HepG2 (cell line): ENCODE results near the gene SPOCD1. TPM values are rescaled to one million over a fixed set of nuclear protein-coding genes. Genes with fewer than 3 reads are reported as not detected.

Source experiments
- ATAC-seq: fragments of 200-7000 bp; cut with Tn5 transposase; 3 replicates; pipeline ENCODE4 v1.9.1; 2020; ENCODE audit warnings: mild to moderate bottlenecking, moderate library complexity
- BruUV-seq: library from RNA; stranded (reverse); fragments of 400-500 nt; replicated peaks from 2 replicates; lab custom pipeline; 2021; lab: Mats Ljungman, UMichigan
- CTCF ChIA-PET: fragments of 300-600 bp; formaldehyde crosslinking; extraction: SDS; loops from one replicate; lab custom pipeline; 2021; ENCODE audit warnings: low total read pairs, inconsistent platforms, low intra/inter-chr PET ratio; lab: Yijun Ruan, JAX
- POLR2A ChIA-PET: fragments of 350-600 bp; sonication (Branson Sonifier 250); formaldehyde crosslinking; loops from one replicate; lab custom pipeline; 2020; ENCODE audit warnings: antibody characterized with exemption, inconsistent platforms; lab: Yijun Ruan, JAX
- DNase-seq: peaks from one replicate; pipeline ENCODE4 v3.0.0-alpha.2; 2015; ENCODE audit warnings: low spot score
- FAIRE-seq: peaks from 3 replicates; lab custom pipeline; 2011; peaks lifted over from hg19 to GRCh38; lab: Jason Lieb, UNC
- H2AFZ ChIP-seq: one replicate; pipeline ENCODE4 v1.6.1; 2011; ENCODE audit warnings: low read length, inconsistent platforms
- H3K27ac ChIP-seq: fragments of 300-600 bp; 3 replicates; pipeline ENCODE4 v1.8.0; 2011; ENCODE audit warnings: mixed run types, mild to moderate bottlenecking, mixed read lengths, low read length, inconsistent platforms; ENCODE audit not compliant: insufficient read depth; ENCODE audit errors: extremely low read length
- H3K27me3 ChIP-seq, 2 experiments: fragments of 200-600 bp in 1 of 2; 2 replicates in 1 of 2; 3 replicates in 1 of 2; pipeline versions ENCODE4 v1.6.0 to v1.8.0; 2011; ENCODE audit warnings: low read length in 2 of 2, mild to moderate bottlenecking in 2 of 2, moderate library complexity in 2 of 2, inconsistent platforms in 1 of 2; ENCODE audit not compliant: insufficient read depth in 2 of 2, control insufficient read depth in 1 of 2
- H3K36me3 ChIP-seq, 2 experiments: fragments of 200-600 bp in 1 of 2; replicated peaks in 1 of 2; 2 replicates in 1 of 2; 3 replicates in 1 of 2; pipeline versions ENCODE4 v1.5.1 to v1.8.0; 2011; ENCODE audit warnings: low read length in 2 of 2, inconsistent platforms in 1 of 2; ENCODE audit not compliant: insufficient read depth in 2 of 2, control insufficient read depth in 1 of 2
- H3K4me1 ChIP-seq: 2 replicates; pipeline ENCODE4 v1.5.1; 2012; ENCODE audit warnings: low read length, inconsistent platforms; ENCODE audit not compliant: insufficient read depth
- H3K4me2 ChIP-seq: 2 replicates; pipeline ENCODE4 v1.6.0; 2011; ENCODE audit warnings: low read depth, low read length, inconsistent platforms
- H3K4me3 ChIP-seq, 3 experiments: fragments of 200-600 bp in 1 of 3; sonication (generic), shearing (Covaris generic) in 1 of 3; replicated peaks in 1 of 3; 2 replicates each; pipeline ENCODE4 v1.5.1; 2011 to 2016; ENCODE audit warnings: low read length in 3 of 3, inconsistent platforms in 2 of 3, low read depth in 2 of 3, mild to moderate bottlenecking in 2 of 3, control low read depth in 1 of 3, mixed read lengths in 1 of 3; ENCODE audit not compliant: insufficient read depth in 1 of 3
- H3K79me2 ChIP-seq: one replicate; pipeline ENCODE4 v1.6.1; 2011; ENCODE audit warnings: low read length, inconsistent platforms; ENCODE audit not compliant: insufficient read depth
- H3K9ac ChIP-seq: 2 replicates; pipeline ENCODE4 v1.6.0; 2011; ENCODE audit warnings: mild to moderate bottlenecking, low read depth, low read length, inconsistent platforms; ENCODE audit not compliant: insufficient read depth
- H3K9me3 ChIP-seq: 2 replicates; pipeline ENCODE4 v1.5.1; 2012; ENCODE audit warnings: mild to moderate bottlenecking, low read length
- H4K20me1 ChIP-seq: 2 replicates; pipeline ENCODE4 v1.6.0; 2011; ENCODE audit warnings: inconsistent platforms, mild to moderate bottlenecking, low read length, moderate library complexity; ENCODE audit not compliant: insufficient read depth
- AHR ChIP-seq: IDR thresholded peaks from 2 replicates; pipeline ENCODE4 v1.6.1; 2018; ENCODE audit warnings: missing genetic modification reagents, missing compliant biosample characterization
- CBX1 ChIP-seq: IDR thresholded peaks from one replicate; pipeline ENCODE4 v1.6.1; 2016; ENCODE audit warnings: antibody characterized with exemption, low read depth
- EEA1 ChIP-seq: sonication (generic); formaldehyde crosslinking; IDR thresholded peaks from 2 replicates; pipeline ENCODE4 v1.5.1; 2020; ENCODE audit warnings: mild to moderate bottlenecking, missing genetic modification reagents, borderline replicate concordance
- MXI1 ChIP-seq: IDR thresholded peaks from 3 replicates; pipeline ENCODE4 v1.6.1; 2012; ENCODE audit warnings: low read depth, low read length, inconsistent platforms, borderline replicate concordance
- RFX1 ChIP-seq: fragments of 450-650 bp; IDR thresholded peaks from 2 replicates; pipeline ENCODE4 v1.6.1; 2017
- RFX5 ChIP-seq: IDR thresholded peaks from 2 replicates; pipeline ENCODE4 v1.6.1; 2011; ENCODE audit warnings: low read depth, low read length, improper control_type of control experiment
- SAFB2 ChIP-seq: sonication (generic); formaldehyde crosslinking; IDR thresholded peaks from 2 replicates; pipeline ENCODE4 v1.5.1; 2020; ENCODE audit warnings: missing genetic modification reagents, low read depth, mild to moderate bottlenecking, borderline replicate concordance
- SNAPC5 ChIP-seq: sonication (generic); formaldehyde crosslinking; IDR thresholded peaks from 2 replicates; pipeline ENCODE4 v1.8.1; 2023; ENCODE audit warnings: mild to moderate bottlenecking, missing genetic modification reagents, borderline replicate concordance
- SP5 ChIP-seq: IDR thresholded peaks from 2 replicates; pipeline ENCODE4 v1.6.1; 2016; ENCODE audit warnings: low read depth, borderline replicate concordance
- THAP11 ChIP-seq: IDR thresholded peaks from 2 replicates; pipeline ENCODE4 v1.6.1; 2016; ENCODE audit warnings: missing biosample characterization, missing genetic modification reagents
- ZBTB34 ChIP-seq: sonication (generic); formaldehyde crosslinking; IDR thresholded peaks from 2 replicates; pipeline ENCODE4 v1.8.0; 2022; ENCODE audit warnings: mild to moderate bottlenecking, missing genetic modification reagents
- ZNF383 ChIP-seq: sonication (generic); formaldehyde crosslinking; IDR thresholded peaks from 2 replicates; pipeline ENCODE4 v1.4.0; 2020; ENCODE audit warnings: missing genetic modification reagents, mild to moderate bottlenecking, borderline replicate concordance
- ZNF432 ChIP-seq: sonication (generic); formaldehyde crosslinking; IDR thresholded peaks from 2 replicates; pipeline ENCODE4 v1.5.0; 2020; ENCODE audit warnings: missing genetic modification reagents, mild to moderate bottlenecking, borderline replicate concordance
- ZNF484 ChIP-seq: sonication (generic); formaldehyde crosslinking; IDR thresholded peaks from 2 replicates; pipeline ENCODE4 v1.5.1; 2020; ENCODE audit warnings: mild to moderate bottlenecking, low read depth, missing genetic modification reagents, borderline replicate concordance
- ZNF766 ChIP-seq: sonication (generic); formaldehyde crosslinking; IDR thresholded peaks from 2 replicates; pipeline ENCODE4 v1.5.0; 2020; ENCODE audit warnings: missing genetic modification reagents, borderline replicate concordance
- ZNF792 ChIP-seq: IDR thresholded peaks from 2 replicates; pipeline ENCODE4 v1.6.1; 2016
- ZNF841 ChIP-seq: sonication (generic); formaldehyde crosslinking; IDR thresholded peaks from 2 replicates; pipeline ENCODE4 v1.8.1; 2023; ENCODE audit warnings: missing genetic modification reagents, borderline replicate concordance
- WGBS: methylation state at CpG from one replicate; pipeline ENCODE4 v1.1.6; 2017; ENCODE audit warnings: low lambda C conversion rate; 5-methylcytosine and 5-hydroxymethylcytosine counted together
- in situ Hi-C: cut with HindIII; loops from 2 replicates; pipeline ENCODE4 v1.10.0; 2017; ENCODE audit warnings: low pct_unique_long_range_greater_than_20kb; ENCODE audit not compliant: extremely low pct_ligation_motif_present
- intact Hi-C: fragments of 100-400 bp; cut with micrococcal nuclease; formaldehyde crosslinking; loops from one replicate; pipeline ENCODE4 v1.10.0; 2022; ENCODE audit not compliant: unreplicated experiment
- polyA plus RNA-seq, 8 experiments: library from polyadenylated mRNA; depleted of rRNA in 3 of 8; stranded (reverse) in 7 of 8; unstranded in 1 of 8; fragments of >200 nt; fragmentation: Illumina TruSeq in 4 of 8; extraction: Trizol in 4 of 8; gene quantifications; 2 replicates each; pipeline versions ENCODE4 v1.2.1 to v1.2.3, GENCODE V29; 2011 to 2016; ENCODE audit warnings: low read depth in 4 of 8, missing spikeins in 1 of 8, mixed read lengths in 1 of 8; ENCODE audit not compliant: insufficient read depth in 1 of 8
- total RNA-seq, 5 experiments: library from RNA; depleted of rRNA; stranded (reverse); fragments of >200 nt; fragmentation: Illumina TruSeq; extraction: Trizol; gene quantifications; 2 replicates each; pipeline ENCODE4 v1.2.3, GENCODE V29; 2016; ENCODE audit warnings: low read depth in 1 of 5
- TF ChIP-seq, protein P1 (sequence below): sonication (generic); formaldehyde crosslinking; IDR thresholded peaks from 2 replicates; pipeline ENCODE4 v1.4.0; 2020; ENCODE audit warnings: missing genetic modification reagents
- TF ChIP-seq, protein P2 (sequence below): sonication (generic); formaldehyde crosslinking; IDR thresholded peaks from 2 replicates; pipeline ENCODE4 v1.8.0; 2023; ENCODE audit warnings: mild to moderate bottlenecking, missing genetic modification reagents
- TF ChIP-seq, protein P3 (sequence below): sonication (generic); formaldehyde crosslinking; IDR thresholded peaks from 2 replicates; pipeline ENCODE4 v1.4.0; 2020; ENCODE audit warnings: mild to moderate bottlenecking, missing genetic modification reagents, borderline replicate concordance

SPOCD1 gene
- total and polyA plus RNA-seq, 2 of the 13 experiments (the other 11 are each of a cell fraction or from before 2014, with no cell fraction given): 0.24 to 0.29 TPM

GRCh38 chr1:31860581-31860980 lies 44.8 kb upstream of the SPOCD1 start:
- Histone ChIP-seq H3K79me2 (no peaks in the 10 kb centered on the region), H2AFZ (no peak overlapping the region), H3K27me3 (no peaks in the 10 kb centered on the region), H3K9me3 (no peaks in the 10 kb centered on the region), H3K9ac (no peak overlapping the region), H3K27ac (no peak overlapping the region), H3K4me3 (no peak overlapping the region), H3K4me2 (no peak overlapping the region), H3K4me1 (peaks cover 14% of the 10 kb centered on the region), H3K36me3 (no peaks in the 10 kb centered on the region), H4K20me1 (no peaks in the 10 kb centered on the region)
- intact Hi-C loops: no loop called here
- in situ Hi-C loops: no loop called here
- POLR2A ChIA-PET: no interaction called here
- DNase-seq (no peak), FAIRE-seq (no peak), ATAC-seq (no peak)
- CTCF ChIA-PET: interaction anchor here (1.6 kb wide), 1 partner anchor 103 kb away, joined by 6 read pairs; no protein-coding TSS in a partner anchor
- no TSS peak for BruUV-seq
- no peak for TF ChIP-seq EEA1 (CRISPR knock-in tag)
- no peak for TF ChIP-seq ZNF383 (CRISPR knock-in tag)
- TF ChIP-seq ZBTB34 (CRISPR knock-in tag): no peak
- TF ChIP-seq SP5: no peak
- no peak for TF ChIP-seq RFX1
- TF ChIP-seq ZNF484 (CRISPR knock-in tag): no peak
- no peak for TF ChIP-seq MXI1
- TF ChIP-seq, protein P1, sequence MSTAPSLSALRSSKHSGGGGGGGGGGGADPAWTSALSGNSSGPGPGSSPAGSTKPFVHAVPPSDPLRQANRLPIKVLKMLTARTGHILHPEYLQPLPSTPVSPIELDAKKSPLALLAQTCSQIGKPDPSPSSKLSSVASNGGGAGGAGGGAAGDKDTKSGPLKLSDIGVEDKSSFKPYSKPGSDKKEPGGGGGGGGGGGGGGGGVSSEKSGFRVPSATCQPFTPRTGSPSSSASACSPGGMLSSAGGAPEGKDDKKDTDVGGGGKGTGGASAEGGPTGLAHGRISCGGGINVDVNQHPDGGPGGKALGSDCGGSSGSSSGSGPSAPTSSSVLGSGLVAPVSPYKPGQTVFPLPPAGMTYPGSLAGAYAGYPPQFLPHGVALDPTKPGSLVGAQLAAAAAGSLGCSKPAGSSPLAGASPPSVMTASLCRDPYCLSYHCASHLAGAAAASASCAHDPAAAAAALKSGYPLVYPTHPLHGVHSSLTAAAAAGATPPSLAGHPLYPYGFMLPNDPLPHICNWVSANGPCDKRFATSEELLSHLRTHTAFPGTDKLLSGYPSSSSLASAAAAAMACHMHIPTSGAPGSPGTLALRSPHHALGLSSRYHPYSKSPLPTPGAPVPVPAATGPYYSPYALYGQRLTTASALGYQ: no peak
- no peak for TF ChIP-seq ZNF432 (CRISPR knock-in tag)
- TF ChIP-seq, protein P2, sequence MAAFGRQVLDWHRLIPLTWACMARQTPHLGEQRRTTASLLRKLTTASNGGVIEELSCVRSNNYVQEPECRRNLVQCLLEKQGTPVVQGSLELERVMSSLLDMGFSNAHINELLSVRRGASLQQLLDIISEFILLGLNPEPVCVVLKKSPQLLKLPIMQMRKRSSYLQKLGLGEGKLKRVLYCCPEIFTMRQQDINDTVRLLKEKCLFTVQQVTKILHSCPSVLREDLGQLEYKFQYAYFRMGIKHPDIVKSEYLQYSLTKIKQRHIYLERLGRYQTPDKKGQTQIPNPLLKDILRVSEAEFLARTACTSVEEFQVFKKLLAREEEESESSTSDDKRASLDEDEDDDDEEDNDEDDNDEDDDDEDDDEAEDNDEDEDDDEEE (CRISPR knock-in tag): no peak
- no peak for TF ChIP-seq SAFB2
- no peak for TF ChIP-seq THAP11 (CRISPR knock-in tag)
- no peak for TF ChIP-seq CBX1
- TF ChIP-seq AHR (CRISPR knock-in tag): no peak
- TF ChIP-seq, protein P3, sequence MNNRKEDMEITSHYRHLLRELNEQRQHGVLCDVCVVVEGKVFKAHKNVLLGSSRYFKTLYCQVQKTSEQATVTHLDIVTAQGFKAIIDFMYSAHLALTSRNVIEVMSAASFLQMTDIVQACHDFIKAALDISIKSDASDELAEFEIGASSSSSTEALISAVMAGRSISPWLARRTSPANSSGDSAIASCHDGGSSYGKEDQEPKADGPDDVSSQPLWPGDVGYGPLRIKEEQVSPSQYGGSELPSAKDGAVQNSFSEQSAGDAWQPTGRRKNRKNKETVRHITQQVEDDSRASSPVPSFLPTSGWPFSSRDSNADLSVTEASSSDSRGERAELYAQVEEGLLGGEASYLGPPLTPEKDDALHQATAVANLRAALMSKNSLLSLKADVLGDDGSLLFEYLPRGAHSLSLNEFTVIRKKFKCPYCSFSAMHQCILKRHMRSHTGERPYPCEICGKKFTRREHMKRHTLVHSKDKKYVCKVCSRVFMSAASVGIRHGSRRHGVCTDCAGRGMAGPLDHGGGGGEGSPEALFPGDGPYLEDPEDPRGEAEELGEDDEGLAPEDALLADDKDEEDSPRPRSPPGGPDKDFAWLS (CRISPR knock-in tag): no peak
- no peak for TF ChIP-seq RFX5
- TF ChIP-seq SNAPC5 (CRISPR knock-in tag): no peak
- TF ChIP-seq ZNF841 (CRISPR knock-in tag): no peak
- TF ChIP-seq ZNF792 (CRISPR knock-in tag): no peak
- TF ChIP-seq ZNF766 (CRISPR knock-in tag): no peak
- 68% methylated on average over 7 of the region's 7 CpGs for WGBS
